DOHH2 (cell line): Measurements from ENCODE around the gene TMEFF2.

Experiments used
- CTCF ChIP-seq: fragments of 200-600 bp; sonication (generic); IDR thresholded peaks from one replicate; pipeline ENCODE4 v1.5.1; 2014; ENCODE audit warnings: antibody characterized with exemption, mild to moderate bottlenecking, low read depth, low read length; ENCODE audit not compliant: poor library complexity, severe bottlenecking
- EZH2phosphoT487 ChIP-seq: fragments of 200-600 bp; sonication (generic); IDR thresholded peaks from 2 replicates; pipeline ENCODE4 v1.6.1; 2017; ENCODE audit warnings: borderline replicate concordance, mild to moderate bottlenecking, antibody characterized with exemption, low read length, moderate library complexity, mixed read lengths

- TF ChIP-seq CTCF (no peak), EZH2phosphoT487 (no peak)
Measured at GRCh38 chr2:191977754-191978153, 217.0 kb downstream of the TMEFF2 start.
